H9 (cell line): ENCODE data around the gene SMARCA1. TPM values are rescaled to one million over a fixed set of nuclear protein-coding genes. Genes with fewer than 3 reads are reported as not detected.
A peak's percentile ranks its signal among the peaks of the same experiment; 100 is the strongest.

Experiments
- DNase-seq: peaks from one replicate; pipeline ENCODE4 v3.0.0-alpha.2; 2017
- H2AFZ ChIP-seq: one replicate; pipeline ENCODE4 v1.6.1; 2013; ENCODE audit warnings: mild to moderate bottlenecking, low read length, control low read depth, moderate library complexity
- H2AK5ac ChIP-seq: 2 replicates; pipeline ENCODE4 v1.6.1; 2013; ENCODE audit warnings: low read length, control low read depth, mixed read lengths; ENCODE audit not compliant: insufficient read length
- H2BK120ac ChIP-seq: one replicate; pipeline ENCODE4 v1.6.1; 2013; ENCODE audit warnings: low read depth, mild to moderate bottlenecking, low read length, control low read depth, inconsistent platforms; ENCODE audit not compliant: poor library complexity, severe bottlenecking
- H2BK12ac ChIP-seq: 2 replicates; pipeline ENCODE4 v1.6.1; 2013; ENCODE audit warnings: low read length, control low read depth, mixed read lengths, low read depth; ENCODE audit not compliant: insufficient read length
- H2BK15ac ChIP-seq: 2 replicates; pipeline ENCODE4 v1.6.1; 2013; ENCODE audit warnings: low read depth, low read length, control low read depth
- H2BK20ac ChIP-seq: one replicate; pipeline ENCODE4 v1.6.1; 2013; ENCODE audit warnings: low read depth, mild to moderate bottlenecking, low read length, control low read depth, inconsistent platforms; ENCODE audit not compliant: poor library complexity, severe bottlenecking
- H2BK5ac ChIP-seq: 2 replicates; pipeline ENCODE4 v1.6.1; 2013; ENCODE audit warnings: low read length, control low read depth, mixed read lengths; ENCODE audit not compliant: insufficient read length
- H3K14ac ChIP-seq: 2 replicates; pipeline ENCODE4 v1.6.1; 2013; ENCODE audit warnings: low read length, control low read depth; ENCODE audit not compliant: insufficient read depth
- H3K18ac ChIP-seq: 2 replicates; pipeline ENCODE4 v1.6.1; 2013; ENCODE audit warnings: low read depth, mild to moderate bottlenecking, mixed read lengths, low read length, control low read depth; ENCODE audit not compliant: insufficient read length
- H3K23ac ChIP-seq: 2 replicates; pipeline ENCODE4 v1.6.1; 2013; ENCODE audit warnings: low read length, control low read depth, mixed read lengths, low read depth; ENCODE audit not compliant: insufficient read length
- H3K23me2 ChIP-seq: 2 replicates; pipeline ENCODE4 v1.6.1; 2013; ENCODE audit warnings: low read depth, mild to moderate bottlenecking, mixed read lengths, low read length, control low read depth; ENCODE audit not compliant: insufficient read length, poor library complexity, severe bottlenecking
- H3K27ac ChIP-seq: 2 replicates; pipeline ENCODE4 v1.5.1; 2013; ENCODE audit warnings: low read length, control low read depth, mixed read lengths, low read depth; ENCODE audit not compliant: insufficient read length
- H3K27me3 ChIP-seq: 2 replicates; pipeline ENCODE4 v1.6.1; 2013; ENCODE audit warnings: low read length, control low read depth, inconsistent platforms; ENCODE audit not compliant: insufficient read depth
- H3K4ac ChIP-seq: 2 replicates; pipeline ENCODE4 v1.6.1; 2013; ENCODE audit warnings: low read depth, mild to moderate bottlenecking, control low read depth, inconsistent platforms, low read length, moderate library complexity
- H3K4me1 ChIP-seq: 2 replicates; pipeline ENCODE4 v1.6.1; 2013; ENCODE audit warnings: low read length, control low read depth, inconsistent platforms; ENCODE audit not compliant: insufficient read depth
- H3K4me2 ChIP-seq: 2 replicates; pipeline ENCODE4 v1.6.1; 2013; ENCODE audit warnings: low read length, control low read depth, mixed read lengths; ENCODE audit not compliant: insufficient read length, insufficient read depth
- H3K56ac ChIP-seq: 2 replicates; pipeline ENCODE4 v1.6.1; 2013; ENCODE audit warnings: low read depth, mild to moderate bottlenecking, mixed read lengths, low read length, control low read depth; ENCODE audit not compliant: insufficient read length
- H3K79me1 ChIP-seq: 2 replicates; pipeline ENCODE4 v1.6.1; 2013; ENCODE audit warnings: low read depth, mild to moderate bottlenecking, moderate library complexity, low read length, control low read depth, inconsistent platforms; ENCODE audit not compliant: insufficient read depth, poor library complexity, severe bottlenecking
- H3K79me2 ChIP-seq: 2 replicates; pipeline ENCODE4 v1.6.1; 2013; ENCODE audit warnings: low read length, control low read depth, inconsistent platforms; ENCODE audit not compliant: insufficient read depth
- H3K9ac ChIP-seq: 2 replicates; pipeline ENCODE4 v1.6.1; 2013; ENCODE audit warnings: low read length, control low read depth, mixed read lengths; ENCODE audit not compliant: insufficient read length; ENCODE audit errors: extremely low read depth
- H3K9me3 ChIP-seq: one replicate; pipeline ENCODE4 v1.6.1; 2013; ENCODE audit warnings: low read depth, low read length, inconsistent platforms; ENCODE audit not compliant: control insufficient read depth
- H3T11ph ChIP-seq: one replicate; pipeline ENCODE4 v1.6.1; 2013; ENCODE audit warnings: mild to moderate bottlenecking, low read length, control low read depth, inconsistent platforms
- H4K20me1 ChIP-seq: one replicate; pipeline ENCODE4 v1.6.1; 2013; ENCODE audit not compliant: control insufficient read depth, insufficient read length, insufficient read depth
- H4K5ac ChIP-seq: 2 replicates; pipeline ENCODE4 v1.6.1; 2013; ENCODE audit warnings: low read depth, mild to moderate bottlenecking, mixed read lengths, low read length, control low read depth; ENCODE audit not compliant: insufficient read length
- H4K8ac ChIP-seq: replicated peaks from 2 replicates; pipeline ENCODE4 v1.6.1; 2013; ENCODE audit warnings: low read length, control low read depth, mixed read lengths, low read depth; ENCODE audit not compliant: insufficient read length
- H4K91ac ChIP-seq: 2 replicates; pipeline ENCODE4 v1.6.1; 2013; ENCODE audit warnings: low read depth, mild to moderate bottlenecking, moderate library complexity, mixed read lengths, low read length, control low read depth; ENCODE audit not compliant: insufficient read length
- H3K27ac Mint-ChIP-seq, 3 experiments: 2 replicates in 2 of 3; 3 replicates in 1 of 3; pipeline ENCODE4 v1.8.0; 2020 to 2021; ENCODE audit warnings: mixed read lengths in 3 of 3, mild to moderate bottlenecking in 1 of 3, moderate library complexity in 1 of 3
- H3K27me3 Mint-ChIP-seq: 2 replicates; pipeline ENCODE4 v1.8.0; 2021; ENCODE audit warnings: low read depth, mild to moderate bottlenecking, moderate library complexity, mixed read lengths
- H3K36me3 Mint-ChIP-seq, 3 experiments: 2 replicates in 2 of 3; 3 replicates in 1 of 3; pipeline ENCODE4 v1.8.0; 2020 to 2021; ENCODE audit warnings: low read depth in 3 of 3, mixed read lengths in 3 of 3; ENCODE audit not compliant: insufficient read depth in 1 of 3
- H3K4me1 Mint-ChIP-seq, 2 experiments: 2 replicates each; pipeline ENCODE4 v1.8.0; 2020; ENCODE audit warnings: mixed read lengths in 2 of 2
- H3K4me3 Mint-ChIP-seq, 2 experiments: 2 replicates in 1 of 2; 3 replicates in 1 of 2; pipeline ENCODE4 v1.8.0; 2020 to 2021; ENCODE audit warnings: mild to moderate bottlenecking in 2 of 2, mixed read lengths in 2 of 2, moderate library complexity in 1 of 2
- H3K9me3 Mint-ChIP-seq, 2 experiments: 2 replicates in 1 of 2; 3 replicates in 1 of 2; pipeline ENCODE4 v1.8.0; 2020; ENCODE audit warnings: mild to moderate bottlenecking in 2 of 2, mixed read lengths in 2 of 2, moderate library complexity in 1 of 2
- CTCF ChIP-seq: fragments of 200-600 bp; sonication (generic); conservative IDR thresholded peaks from 3 replicates; pipeline ENCODE4 v1.8.0; 2021; ENCODE audit warnings: antibody characterized with exemption, mild to moderate bottlenecking
- WGBS: extraction: QIAGEN DNeasy Blood & Tissue Kit; methylation state at CpG from one replicate; pipeline ENCODE4 v1.1.7; 2013; ENCODE audit warnings: missing lambda C conversion rate, low lambda C conversion rate, mixed read lengths; ENCODE audit not compliant: insufficient read length; ENCODE audit errors: extremely low coverage; 5-methylcytosine and 5-hydroxymethylcytosine counted together
- total RNA-seq: library from RNA; stranded (reverse); gene quantifications from 2 replicates; pipeline ENCODE4 v1.2.1, GENCODE V29; 2021

The SMARCA1 gene
- total RNA-seq, 1 experiment from 2014 or later, result 105 TPM

GRCh38 chrX:129462707-129463106 lies 60.6 kb downstream of the SMARCA1 start:
- Histone ChIP-seq H3K79me1 (no peaks in the 10 kb centered on the region), H2BK15ac (no peak overlapping the region), H4K5ac (no peak overlapping the region), H3K9ac (no peak overlapping the region), H3K27ac (no peak overlapping the region), H2AK5ac (no peak overlapping the region), H3K23ac (no peak overlapping the region), H3K4me2 (no peak overlapping the region), H3K23me2 (no peaks in the 10 kb centered on the region), H3K4ac (no peak overlapping the region), H3K14ac (no peak overlapping the region), H2AFZ (no peak overlapping the region), H2BK12ac (no peak overlapping the region), H3K56ac (no peak overlapping the region), H3K27me3 (no peaks in the 10 kb centered on the region), H3K79me2 (no peaks in the 10 kb centered on the region), H3K9me3 (no peaks in the 10 kb centered on the region), H2BK120ac (no peak overlapping the region), H3T11ph (no peak overlapping the region), H4K91ac (no peak overlapping the region), H3K4me1 (no peaks in the 10 kb centered on the region), H2BK5ac (no peak overlapping the region), H4K20me1 (no peaks in the 10 kb centered on the region), H2BK20ac (no peak overlapping the region), H4K8ac (no peak overlapping the region), H3K18ac (no peak overlapping the region)
- 100% methylated on average over 1 of the region's 3 CpGs for WGBS
- DNase-seq, result no peak
- H3K36me3 Mint-ChIP-seq, result peaks cover 18 to 81% (median 67%) of the 10 kb centered on the region in 3 experiments; a peak in 5 of 7 replicates
- H3K27ac Mint-ChIP-seq, result no peak overlapping the region
- H3K27me3 Mint-ChIP-seq, result no peaks in the 10 kb centered on the region
- H3K4me3 Mint-ChIP-seq, result no peak overlapping the region
- no peaks in the 10 kb centered on the region for H3K9me3 Mint-ChIP-seq
- no peaks in the 10 kb centered on the region for H3K4me1 Mint-ChIP-seq
- peak; percentile 45; the same call in 1 of the 3 replicates for TF ChIP-seq CTCF
